ENCODE measurements around the gene FLRT1.

DNA sequence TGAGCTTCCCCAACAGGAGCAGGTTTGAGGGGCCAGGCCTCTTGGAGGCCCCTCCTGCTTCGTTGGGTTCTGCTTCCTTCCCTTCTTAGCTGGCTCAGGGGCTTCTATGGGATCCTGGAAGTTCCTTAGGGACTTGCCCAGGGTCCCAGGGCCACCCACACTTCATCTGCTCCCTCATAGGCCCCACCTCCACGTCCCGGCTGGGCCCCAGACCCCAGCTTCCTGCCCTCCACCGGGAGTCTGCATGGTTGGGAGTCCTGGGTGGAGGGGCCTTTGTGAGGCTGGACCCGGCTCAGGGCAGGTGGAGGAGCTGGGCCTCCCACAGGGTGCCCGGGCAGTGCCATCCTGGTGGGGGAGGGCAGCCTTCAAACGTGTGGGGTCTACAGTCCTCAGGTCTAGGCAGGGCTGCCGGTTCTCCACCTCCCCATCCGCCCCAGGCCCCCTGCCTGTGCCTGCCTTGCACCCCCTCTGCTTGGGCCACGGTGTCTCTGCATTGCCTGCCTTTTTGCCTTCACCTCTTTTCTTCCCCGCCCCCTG lies 37.9 kb upstream of the FLRT1 start:
- TF ChIP-seq SP1 (IDR thresholded peaks at IDR 0.05): no peak
- no peak for TF ChIP-seq ARNT (IDR thresholded peaks at IDR 0.05)
- no peak for TF ChIP-seq FOXM1 (IDR thresholded peaks at IDR 0.05; ENCODE audit: borderline replicate concordance)
- TF ChIP-seq SUZ12 (IDR thresholded peaks at IDR 0.05): no peak
- no peak for TF ChIP-seq BHLHE40 (IDR thresholded peaks at IDR 0.05; ENCODE audit: borderline replicate concordance)
- TF ChIP-seq FOXK2 (IDR thresholded peaks at IDR 0.05): no peak
- TF ChIP-seq ZNF384 (IDR thresholded peaks at IDR 0.05): no peak
- TF ChIP-seq, protein P1, sequence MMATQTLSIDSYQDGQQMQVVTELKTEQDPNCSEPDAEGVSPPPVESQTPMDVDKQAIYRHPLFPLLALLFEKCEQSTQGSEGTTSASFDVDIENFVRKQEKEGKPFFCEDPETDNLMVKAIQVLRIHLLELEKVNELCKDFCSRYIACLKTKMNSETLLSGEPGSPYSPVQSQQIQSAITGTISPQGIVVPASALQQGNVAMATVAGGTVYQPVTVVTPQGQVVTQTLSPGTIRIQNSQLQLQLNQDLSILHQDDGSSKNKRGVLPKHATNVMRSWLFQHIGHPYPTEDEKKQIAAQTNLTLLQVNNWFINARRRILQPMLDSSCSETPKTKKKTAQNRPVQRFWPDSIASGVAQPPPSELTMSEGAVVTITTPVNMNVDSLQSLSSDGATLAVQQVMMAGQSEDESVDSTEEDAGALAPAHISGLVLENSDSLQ (IDR thresholded peaks at IDR 0.05): no peak
- no peak for TF ChIP-seq L3MBTL2 (conservative IDR thresholded peaks at IDR 0.05)
- no peak for TF ChIP-seq HDGF (IDR thresholded peaks at IDR 0.05; ENCODE audit: borderline replicate concordance)
